ENCODE measurements around the gene GRID2. TPM values are rescaled to one million over a fixed set of nuclear protein-coding genes. Genes with fewer than 3 reads are reported as not detected.
"Not testable (repeated sequence)": the region's sequence is repeated elsewhere in the genome, so short reads cannot be mapped to it uniquely, and the experiment has no call there.

The GRID2 gene
- total RNA-seq, 1 donor from 2014 or later, result 2.1 TPM

- Mint-ChIP-seq H3K36me3 (ENCODE audit: unreplicated experiment) (no peaks in the 10 kb centered on the region), H3K9me3 (ENCODE audit: unreplicated experiment) (peaks cover 5% of the 10 kb centered on the region), H3K4me3 (ENCODE audit: unreplicated experiment) (no peak overlapping the region), H3K27ac (ENCODE audit: unreplicated experiment) (no peak overlapping the region), H3K4me1 (ENCODE audit: low read depth, unreplicated experiment) (peaks cover 3% of the 10 kb centered on the region), H3K27me3 (ENCODE audit: unreplicated experiment) (peaks cover 7% of the 10 kb centered on the region)
- no peak for TF ChIP-seq CTCF (IDR thresholded peaks at IDR 0.05; ENCODE audit: partially characterized antibody, unreplicated experiment)
- DNase-seq, result no peak
Measured at GRCh38 chr4:92445127-92445526, 141.4 kb downstream of the GRID2 start.

- Mint-ChIP-seq H3K27me3 (ENCODE audit: unreplicated experiment) (peaks cover 7% of the 10 kb centered on the region), H3K9me3 (ENCODE audit: unreplicated experiment) (peaks cover 3% of the 10 kb centered on the region), H3K27ac (ENCODE audit: unreplicated experiment) (no peak overlapping the region), H3K4me3 (ENCODE audit: unreplicated experiment) (no peak overlapping the region), H3K4me1 (ENCODE audit: low read depth, unreplicated experiment) (peaks cover 3% of the 10 kb centered on the region), H3K36me3 (ENCODE audit: unreplicated experiment) (no peaks in the 10 kb centered on the region)
- DNase-seq, result no peak
- TF ChIP-seq CTCF (IDR thresholded peaks at IDR 0.05; ENCODE audit: partially characterized antibody, unreplicated experiment), result no peak
Measured at GRCh38 chr4:92447255-92447905, 143.6 kb downstream of the GRID2 start.

- H3K4me3 Mint-ChIP-seq (ENCODE audit: unreplicated experiment); H3K27me3 Mint-ChIP-seq (ENCODE audit: unreplicated experiment); H3K4me1 Mint-ChIP-seq (ENCODE audit: low read depth, unreplicated experiment); DNase-seq; H3K27ac Mint-ChIP-seq (ENCODE audit: unreplicated experiment); H3K9me3 Mint-ChIP-seq (ENCODE audit: unreplicated experiment); H3K36me3 Mint-ChIP-seq (ENCODE audit: unreplicated experiment): not testable (repeated sequence)
Measured at GRCh38 chr4:92448176-92448575, 144.4 kb downstream of the GRID2 start.

GRCh38 chr4:92450694-92451093, 146.9 kb downstream of the GRID2 start:
- Mint-ChIP-seq H3K4me1 (ENCODE audit: low read depth, unreplicated experiment) (no peaks in the 10 kb centered on the region), H3K4me3 (ENCODE audit: unreplicated experiment) (no peak overlapping the region), H3K36me3 (ENCODE audit: unreplicated experiment) (no peaks in the 10 kb centered on the region), H3K9me3 (ENCODE audit: unreplicated experiment) (no peaks in the 10 kb centered on the region), H3K27ac (ENCODE audit: unreplicated experiment) (no peak overlapping the region), H3K27me3 (ENCODE audit: unreplicated experiment) (no peaks in the 10 kb centered on the region)
- no peak for DNase-seq
- no peak for TF ChIP-seq CTCF (IDR thresholded peaks at IDR 0.05; ENCODE audit: partially characterized antibody, unreplicated experiment)

- Mint-ChIP-seq H3K36me3 (ENCODE audit: unreplicated experiment) (no peaks in the 10 kb centered on the region), H3K9me3 (ENCODE audit: unreplicated experiment) (no peaks in the 10 kb centered on the region), H3K27me3 (ENCODE audit: unreplicated experiment) (no peaks in the 10 kb centered on the region), H3K4me1 (ENCODE audit: low read depth, unreplicated experiment) (no peaks in the 10 kb centered on the region), H3K27ac (ENCODE audit: unreplicated experiment) (no peak overlapping the region), H3K4me3 (ENCODE audit: unreplicated experiment) (no peak overlapping the region)
- no peak for TF ChIP-seq CTCF (IDR thresholded peaks at IDR 0.05; ENCODE audit: partially characterized antibody, unreplicated experiment)
- no peak for DNase-seq
Measured at GRCh38 chr4:92451782-92452181, 148.0 kb downstream of the GRID2 start.

GRCh38 chr4:92452383-92452782, 148.6 kb downstream of the GRID2 start:
- not testable (repeated sequence) for H3K4me1 Mint-ChIP-seq (ENCODE audit: low read depth, unreplicated experiment); H3K9me3 Mint-ChIP-seq (ENCODE audit: unreplicated experiment); H3K27ac Mint-ChIP-seq (ENCODE audit: unreplicated experiment); H3K4me3 Mint-ChIP-seq (ENCODE audit: unreplicated experiment); H3K27me3 Mint-ChIP-seq (ENCODE audit: unreplicated experiment); H3K36me3 Mint-ChIP-seq (ENCODE audit: unreplicated experiment); DNase-seq
